Measurements from ENCODE around the gene RFX8.
A peak's percentile ranks its signal among the peaks of the same experiment; 100 is the strongest.

Gene RFX8

DNA sequence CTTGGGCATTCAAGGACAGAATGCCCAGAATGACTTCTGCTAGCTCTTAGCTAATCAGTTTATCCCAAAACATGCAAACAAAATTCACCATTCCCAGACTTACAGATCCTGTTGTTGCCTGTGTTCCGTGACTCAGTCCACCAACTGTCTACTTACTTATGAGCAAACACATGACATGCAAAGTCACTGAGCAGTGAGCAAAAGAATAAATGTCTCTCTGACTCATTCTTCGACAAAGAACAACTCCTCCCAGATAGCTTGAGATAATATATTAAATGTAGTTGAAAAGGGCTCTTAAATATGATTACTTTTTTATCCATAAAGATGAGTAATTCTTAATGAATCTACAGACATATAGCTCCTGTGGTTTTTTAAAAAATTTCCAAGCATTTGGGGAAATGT is 78.6 kb downstream of the RFX8 start:
- CTCF ChIA-PET: interaction anchor here (0.9 kb wide), 1 partner anchor 9 kb away, joined by 4 read pairs; the partner anchor contains the start of gene CREG2
- no peak for DNase-seq (ENCODE audit: extremely low spot score)
- no peak for TF ChIP-seq LEF1 (IDR thresholded peaks at IDR 0.05; ENCODE audit: borderline replicate concordance)
- no peak for TF ChIP-seq FOXM1 (IDR thresholded peaks at IDR 0.05; ENCODE audit: borderline replicate concordance)
- TF ChIP-seq BHLHE40 (IDR thresholded peaks at IDR 0.05; ENCODE audit: borderline replicate concordance): no peak
- no peak for TF ChIP-seq FOXK2 (IDR thresholded peaks at IDR 0.05)
- no peak for TF ChIP-seq ARNT (IDR thresholded peaks at IDR 0.05)
- no peak for TF ChIP-seq SUZ12 (IDR thresholded peaks at IDR 0.05)
- TF ChIP-seq L3MBTL2 (conservative IDR thresholded peaks at IDR 0.05): no peak
- TF ChIP-seq HDGF (IDR thresholded peaks at IDR 0.05; ENCODE audit: borderline replicate concordance): no peak
- no peak for TF ChIP-seq FOXA1 (IDR thresholded peaks at IDR 0.05)
- no peak for TF ChIP-seq TARDBP (IDR thresholded peaks at IDR 0.05)
- no peak for TF ChIP-seq CTBP1 (IDR thresholded peaks at IDR 0.05; ENCODE audit: borderline replicate concordance)
- TF ChIP-seq NFRKB (IDR thresholded peaks at IDR 0.05): no peak
- no peak for TF ChIP-seq ELF4 (IDR thresholded peaks at IDR 0.05)
- no peak for TF ChIP-seq SP1 (IDR thresholded peaks at IDR 0.05)
- no peak for TF ChIP-seq ZNF384 (IDR thresholded peaks at IDR 0.05)
- TF ChIP-seq, protein P1, sequence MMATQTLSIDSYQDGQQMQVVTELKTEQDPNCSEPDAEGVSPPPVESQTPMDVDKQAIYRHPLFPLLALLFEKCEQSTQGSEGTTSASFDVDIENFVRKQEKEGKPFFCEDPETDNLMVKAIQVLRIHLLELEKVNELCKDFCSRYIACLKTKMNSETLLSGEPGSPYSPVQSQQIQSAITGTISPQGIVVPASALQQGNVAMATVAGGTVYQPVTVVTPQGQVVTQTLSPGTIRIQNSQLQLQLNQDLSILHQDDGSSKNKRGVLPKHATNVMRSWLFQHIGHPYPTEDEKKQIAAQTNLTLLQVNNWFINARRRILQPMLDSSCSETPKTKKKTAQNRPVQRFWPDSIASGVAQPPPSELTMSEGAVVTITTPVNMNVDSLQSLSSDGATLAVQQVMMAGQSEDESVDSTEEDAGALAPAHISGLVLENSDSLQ (IDR thresholded peaks at IDR 0.05): no peak
- POLR2A ChIA-PET: no interaction called here

DNA sequence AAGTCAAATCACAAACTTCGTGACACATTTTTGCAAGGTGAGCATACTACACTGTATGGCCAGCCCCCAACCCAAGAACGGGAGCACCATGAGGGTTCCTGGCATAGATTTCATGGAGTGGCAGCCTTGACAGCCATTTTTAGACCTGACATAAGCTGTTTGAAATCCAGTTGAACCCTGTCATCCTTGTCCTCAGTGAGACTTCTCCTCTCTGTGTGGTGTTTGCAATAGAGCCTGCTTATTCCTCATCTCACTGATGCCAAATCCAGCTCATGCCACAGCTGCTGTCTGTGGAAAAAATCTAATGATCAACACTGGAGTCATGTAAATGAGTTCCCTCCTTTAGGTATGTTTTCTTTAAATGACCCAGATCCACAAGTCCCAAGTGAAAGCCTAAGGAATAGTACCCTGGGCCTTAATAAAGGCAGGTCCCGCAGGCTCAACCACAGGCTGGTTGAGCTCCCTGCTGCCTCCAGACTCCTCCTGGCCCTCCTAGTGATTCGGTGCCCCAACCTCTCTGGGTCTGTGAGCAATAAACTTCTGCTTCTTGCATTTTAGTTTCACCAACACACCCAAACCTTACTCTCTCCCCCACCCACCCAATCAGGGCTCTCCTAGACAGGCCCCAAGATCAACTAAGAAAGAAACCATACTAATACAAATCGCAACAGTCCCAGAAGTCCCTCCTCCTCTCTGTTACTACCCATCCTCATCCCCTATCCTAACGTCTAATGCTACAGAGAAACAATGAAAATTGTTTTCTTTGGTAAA is 79.2 kb downstream of the RFX8 start:
- TF ChIP-seq ELF4 (IDR thresholded peaks at IDR 0.05): no peak
- TF ChIP-seq BHLHE40 (IDR thresholded peaks at IDR 0.05; ENCODE audit: borderline replicate concordance): no peak
- TF ChIP-seq ZNF384 (IDR thresholded peaks at IDR 0.05): no peak
- TF ChIP-seq SUZ12 (IDR thresholded peaks at IDR 0.05): no peak
- TF ChIP-seq CTBP1 (IDR thresholded peaks at IDR 0.05; ENCODE audit: borderline replicate concordance): no peak
- TF ChIP-seq, protein P1 (IDR thresholded peaks at IDR 0.05): no peak
- ChIA-PET POLR2A (no interaction called here), CTCF (interaction anchor here (0.9 kb wide), 1 partner anchor 9 kb away, joined by 4 read pairs; the partner anchor contains the start of gene CREG2)
- DNase-seq (ENCODE audit: extremely low spot score): no peak

DNA sequence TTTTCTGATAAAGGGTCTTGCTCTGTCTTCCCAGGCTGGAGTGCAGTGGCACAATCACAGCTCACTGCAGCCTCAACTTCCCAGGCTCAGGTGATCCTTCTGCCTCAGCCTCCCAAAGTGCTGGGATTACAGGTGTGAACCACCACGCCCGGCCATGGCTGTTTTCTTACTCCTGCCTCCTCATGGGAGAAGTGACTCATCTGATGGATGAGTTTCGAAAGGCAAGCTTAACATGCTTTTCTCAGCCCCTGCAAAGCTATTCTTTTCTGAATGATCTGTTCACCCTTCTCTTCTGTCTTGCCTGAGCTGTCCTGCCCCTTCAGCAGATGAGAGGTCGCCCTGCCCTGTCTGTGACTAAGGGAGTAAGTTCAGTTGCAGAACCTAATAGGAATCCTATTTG is 86.7 kb downstream of the RFX8 start:
- no peak for DNase-seq (ENCODE audit: extremely low spot score)
- no peak for TF ChIP-seq CTBP1 (IDR thresholded peaks at IDR 0.05; ENCODE audit: borderline replicate concordance)
- TF ChIP-seq, protein P1 (IDR thresholded peaks at IDR 0.05): no peak
- no peak for TF ChIP-seq HDGF (IDR thresholded peaks at IDR 0.05; ENCODE audit: borderline replicate concordance)
- no peak for TF ChIP-seq FOXK2 (IDR thresholded peaks at IDR 0.05)
- no peak for TF ChIP-seq FOXA1 (IDR thresholded peaks at IDR 0.05)
- no peak for TF ChIP-seq LEF1 (IDR thresholded peaks at IDR 0.05; ENCODE audit: borderline replicate concordance)
- TF ChIP-seq BHLHE40 (IDR thresholded peaks at IDR 0.05; ENCODE audit: borderline replicate concordance): no peak
- TF ChIP-seq TARDBP (IDR thresholded peaks at IDR 0.05): no peak
- no peak for TF ChIP-seq L3MBTL2 (conservative IDR thresholded peaks at IDR 0.05)
- no peak for TF ChIP-seq ZNF384 (IDR thresholded peaks at IDR 0.05)
- TF ChIP-seq ARNT (IDR thresholded peaks at IDR 0.05): no peak
- TF ChIP-seq ELF4 (IDR thresholded peaks at IDR 0.05): no peak
- no peak for TF ChIP-seq SUZ12 (IDR thresholded peaks at IDR 0.05)
- no peak for TF ChIP-seq FOXM1 (IDR thresholded peaks at IDR 0.05; ENCODE audit: borderline replicate concordance)
- TF ChIP-seq SP1 (IDR thresholded peaks at IDR 0.05): no peak
- no peak for TF ChIP-seq NFRKB (IDR thresholded peaks at IDR 0.05)
- POLR2A ChIA-PET: interaction anchor here (0.8 to 1.6 kb wide), 2 partner anchors 39 to 46 kb away, joined by 3 read pairs; no protein-coding TSS in a partner anchor
- CTCF ChIA-PET: interaction anchor here (0.6 to 2.3 kb wide), 12 partner anchors 10 to 357 kb away, joined by 3 to 15 read pairs (median 4); no protein-coding TSS in a partner anchor

DNA sequence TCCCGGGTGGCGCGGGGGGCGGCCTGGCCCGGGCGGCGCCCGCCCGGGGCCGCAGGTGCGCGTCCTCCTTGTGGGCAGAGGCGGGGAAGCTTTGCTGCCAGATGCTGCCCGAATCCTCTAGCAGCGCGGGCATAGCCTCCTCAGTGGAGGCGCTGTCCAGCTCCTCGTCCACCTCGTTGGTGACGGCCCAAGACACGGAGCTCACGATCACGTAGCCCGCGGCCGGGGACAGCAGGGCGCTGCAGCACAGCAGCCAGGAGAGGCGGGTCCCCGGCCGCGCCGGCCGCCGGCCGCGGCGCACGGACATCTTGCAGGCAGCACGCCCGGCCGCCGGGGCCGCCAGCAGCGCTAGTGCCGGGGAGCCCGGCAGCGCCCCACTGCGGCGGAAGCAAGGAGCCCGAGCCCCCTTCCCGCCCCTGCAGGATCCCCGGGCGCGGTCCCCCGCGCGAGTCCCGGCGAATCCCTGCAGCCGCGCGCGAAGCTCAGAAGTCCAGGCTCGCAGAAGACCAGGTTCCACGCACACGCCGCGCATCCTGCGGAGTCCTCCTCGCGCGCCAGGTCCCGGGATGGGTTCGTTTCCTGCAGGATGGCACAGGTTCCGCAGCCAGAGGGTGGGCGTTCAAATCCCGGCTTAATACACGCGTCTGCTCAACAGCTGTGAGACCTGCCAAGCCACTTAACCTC is 87.6 kb downstream of the RFX8 start, which contains the start of gene CREG2:
Gene CREG2 (minus strand): TSS at position 353 of the 684 bp plus-strand sequence. CDS start 46 bp downstream, at position 307.
- peak; percentile 82 for DNase-seq (ENCODE audit: extremely low spot score)
- POLR2A ChIA-PET: interaction anchor here (1.0 to 1.6 kb wide), 3 partner anchors 22 to 79 kb away, joined by 3 to 4 read pairs (median 4); partner anchors contain the start of gene RNF149
- CTCF ChIA-PET: interaction anchor here (0.6 to 2.3 kb wide), 18 partner anchors 9 to 400 kb away, joined by 3 to 15 read pairs (median 4); no protein-coding TSS in a partner anchor
- TF ChIP-seq L3MBTL2 (conservative IDR thresholded peaks at IDR 0.05) (peak; percentile 56), ELF4 (IDR thresholded peaks at IDR 0.05) (no peak), HDGF (IDR thresholded peaks at IDR 0.05; ENCODE audit: borderline replicate concordance) (no peak), FOXK2 (IDR thresholded peaks at IDR 0.05) (no peak)

DNA sequence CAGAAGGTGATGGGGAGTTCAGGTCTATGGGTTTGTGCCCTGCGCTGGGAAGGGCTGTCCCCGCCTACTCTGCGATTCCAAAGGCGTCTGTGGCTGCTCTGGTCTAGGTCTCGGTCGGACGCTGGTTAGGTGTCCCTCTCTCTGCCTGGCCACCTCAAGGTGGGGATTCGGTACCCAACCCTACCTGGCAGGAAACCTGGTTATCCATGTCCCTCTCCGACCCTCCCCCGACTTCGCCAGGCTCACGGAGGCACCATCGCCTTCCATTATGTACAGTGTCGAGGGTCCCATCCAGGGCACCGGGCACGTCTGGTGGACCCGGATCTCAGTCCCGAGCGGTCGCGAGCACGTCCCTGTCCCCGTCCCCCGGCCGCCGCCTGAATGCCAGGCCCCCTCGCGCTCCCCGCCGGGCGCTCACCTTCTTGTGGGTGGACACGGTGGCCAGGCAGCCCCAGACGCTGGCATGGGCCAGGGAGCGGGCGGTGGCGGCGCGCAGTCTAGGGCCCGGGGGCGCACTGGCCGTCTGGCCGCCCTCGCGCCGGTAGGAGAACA is 88.2 kb downstream of the RFX8 start:
- DNase-seq (ENCODE audit: extremely low spot score): peak; percentile 25
- no peak for TF ChIP-seq TARDBP (IDR thresholded peaks at IDR 0.05)
- no peak for TF ChIP-seq FOXM1 (IDR thresholded peaks at IDR 0.05; ENCODE audit: borderline replicate concordance)
- TF ChIP-seq FOXK2 (IDR thresholded peaks at IDR 0.05): no peak
- no peak for TF ChIP-seq BHLHE40 (IDR thresholded peaks at IDR 0.05; ENCODE audit: borderline replicate concordance)
- TF ChIP-seq NFRKB (IDR thresholded peaks at IDR 0.05): no peak
- POLR2A ChIA-PET: interaction anchor here (1.0 kb wide), 2 partner anchors 22 to 78 kb away, joined by 4 read pairs; partner anchors contain the start of gene RNF149
- CTCF ChIA-PET: interaction anchor here (0.6 to 2.3 kb wide), 13 partner anchors 10 to 497 kb away, joined by 3 to 15 read pairs (median 3); no protein-coding TSS in a partner anchor
